GM13976 (cell line): Measurements from ENCODE around the gene MRPL51.

Source experiments
- DNase-seq: peaks from one replicate; pipeline ENCODE4 v3.0.0; 2012; ENCODE audit warnings: low spot score
- in situ Hi-C: fragments of 300-500 bp; cut with MboI; formaldehyde crosslinking; loops from one replicate; pipeline ENCODE4 v1.12.0; 2022; ENCODE audit warnings: low sequenced_read_pairs, mixed read lengths, inconsistent platforms; ENCODE audit not compliant: unreplicated experiment
- TF ChIP-seq, protein P1 (sequence below): IDR thresholded peaks from 2 replicates; pipeline ENCODE4 v1.5.1; 2012; ENCODE audit warnings: borderline replicate concordance, mild to moderate bottlenecking; ENCODE audit not compliant: insufficient read depth; ENCODE audit errors: extremely low read depth, missing control alignments, control extremely low read depth

Gene MRPL51

DNA sequence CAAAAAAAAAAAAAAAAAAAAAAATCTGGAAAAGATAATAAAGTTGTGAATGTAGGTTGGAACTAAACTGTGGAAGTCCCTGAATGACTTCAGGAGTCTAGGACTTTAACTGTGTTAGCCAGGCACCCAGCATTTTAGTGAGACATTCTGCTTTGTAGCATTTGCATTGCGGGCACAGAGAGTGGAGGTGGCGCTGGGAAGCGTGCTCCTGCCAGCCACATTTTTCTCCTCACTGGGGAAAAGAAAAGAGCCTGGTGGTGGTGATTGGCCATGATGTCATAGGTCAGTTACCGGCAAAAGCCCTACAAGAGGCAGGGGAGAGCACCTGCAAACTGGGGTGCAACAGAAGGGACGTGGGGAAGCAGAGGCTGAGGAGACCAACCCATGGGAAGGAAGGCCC, 31.6 kb upstream of the MRPL51 start:
- in situ Hi-C loops: no loop called here
- TF ChIP-seq, protein P1, sequence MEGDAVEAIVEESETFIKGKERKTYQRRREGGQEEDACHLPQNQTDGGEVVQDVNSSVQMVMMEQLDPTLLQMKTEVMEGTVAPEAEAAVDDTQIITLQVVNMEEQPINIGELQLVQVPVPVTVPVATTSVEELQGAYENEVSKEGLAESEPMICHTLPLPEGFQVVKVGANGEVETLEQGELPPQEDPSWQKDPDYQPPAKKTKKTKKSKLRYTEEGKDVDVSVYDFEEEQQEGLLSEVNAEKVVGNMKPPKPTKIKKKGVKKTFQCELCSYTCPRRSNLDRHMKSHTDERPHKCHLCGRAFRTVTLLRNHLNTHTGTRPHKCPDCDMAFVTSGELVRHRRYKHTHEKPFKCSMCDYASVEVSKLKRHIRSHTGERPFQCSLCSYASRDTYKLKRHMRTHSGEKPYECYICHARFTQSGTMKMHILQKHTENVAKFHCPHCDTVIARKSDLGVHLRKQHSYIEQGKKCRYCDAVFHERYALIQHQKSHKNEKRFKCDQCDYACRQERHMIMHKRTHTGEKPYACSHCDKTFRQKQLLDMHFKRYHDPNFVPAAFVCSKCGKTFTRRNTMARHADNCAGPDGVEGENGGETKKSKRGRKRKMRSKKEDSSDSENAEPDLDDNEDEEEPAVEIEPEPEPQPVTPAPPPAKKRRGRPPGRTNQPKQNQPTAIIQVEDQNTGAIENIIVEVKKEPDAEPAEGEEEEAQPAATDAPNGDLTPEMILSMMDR: no peak
- no peak for DNase-seq

GRCh38 chr12:6523708-6524107, 30.6 kb upstream of the MRPL51 start:
- DNase-seq: no peak
- in situ Hi-C loops: no loop called here
- TF ChIP-seq, protein P1: no peak

DNA sequence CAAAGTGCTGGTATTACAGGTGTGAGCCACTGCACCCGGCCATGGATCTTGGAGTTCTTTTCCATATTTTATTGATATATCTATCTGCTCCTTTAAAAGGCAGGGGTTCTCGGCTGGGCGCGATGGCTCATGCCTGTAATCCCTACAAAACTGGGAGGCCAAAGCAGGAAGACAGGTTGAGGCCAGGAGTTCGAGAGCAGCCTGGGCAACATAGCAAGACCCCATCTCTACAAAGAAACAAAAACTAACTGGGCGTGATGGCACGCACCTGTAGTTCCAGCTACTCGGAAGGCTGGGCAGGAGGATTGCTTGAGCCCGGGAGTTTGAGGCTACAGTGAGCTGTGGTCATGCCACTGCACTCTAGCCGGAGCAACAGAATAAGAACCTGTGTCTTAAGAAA, 29.1 kb upstream of the MRPL51 start:
- DNase-seq: no peak
- in situ Hi-C loops: no loop called here
- TF ChIP-seq, protein P1: no peak

GRCh38 chr12:6520186-6520585, 27.1 kb upstream of the MRPL51 start:
- no peak for DNase-seq
- in situ Hi-C loops: no loop called here
- TF ChIP-seq, protein P1: no peak

DNA sequence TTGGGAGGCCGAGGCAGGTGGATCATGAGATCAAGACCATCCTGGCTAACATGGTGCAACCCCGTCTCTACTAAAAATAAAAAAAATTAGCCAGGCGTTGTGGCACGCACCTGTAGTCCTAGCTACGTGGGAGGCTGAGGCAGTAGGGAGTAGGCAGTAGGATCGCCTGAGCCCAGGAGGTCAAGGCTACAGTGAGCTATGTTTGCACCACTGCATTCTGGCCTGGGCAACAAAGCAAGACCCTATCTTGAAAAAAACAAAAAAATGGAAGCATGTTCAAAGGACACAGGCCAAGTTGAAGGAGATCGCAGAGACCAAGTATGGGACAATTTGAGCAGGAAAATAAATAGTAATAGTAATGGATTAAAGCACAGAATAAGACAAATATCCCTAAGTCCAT, 15.0 kb upstream of the MRPL51 start:
- in situ Hi-C loops: no loop called here
- TF ChIP-seq, protein P1: no peak
- DNase-seq: no peak

DNA sequence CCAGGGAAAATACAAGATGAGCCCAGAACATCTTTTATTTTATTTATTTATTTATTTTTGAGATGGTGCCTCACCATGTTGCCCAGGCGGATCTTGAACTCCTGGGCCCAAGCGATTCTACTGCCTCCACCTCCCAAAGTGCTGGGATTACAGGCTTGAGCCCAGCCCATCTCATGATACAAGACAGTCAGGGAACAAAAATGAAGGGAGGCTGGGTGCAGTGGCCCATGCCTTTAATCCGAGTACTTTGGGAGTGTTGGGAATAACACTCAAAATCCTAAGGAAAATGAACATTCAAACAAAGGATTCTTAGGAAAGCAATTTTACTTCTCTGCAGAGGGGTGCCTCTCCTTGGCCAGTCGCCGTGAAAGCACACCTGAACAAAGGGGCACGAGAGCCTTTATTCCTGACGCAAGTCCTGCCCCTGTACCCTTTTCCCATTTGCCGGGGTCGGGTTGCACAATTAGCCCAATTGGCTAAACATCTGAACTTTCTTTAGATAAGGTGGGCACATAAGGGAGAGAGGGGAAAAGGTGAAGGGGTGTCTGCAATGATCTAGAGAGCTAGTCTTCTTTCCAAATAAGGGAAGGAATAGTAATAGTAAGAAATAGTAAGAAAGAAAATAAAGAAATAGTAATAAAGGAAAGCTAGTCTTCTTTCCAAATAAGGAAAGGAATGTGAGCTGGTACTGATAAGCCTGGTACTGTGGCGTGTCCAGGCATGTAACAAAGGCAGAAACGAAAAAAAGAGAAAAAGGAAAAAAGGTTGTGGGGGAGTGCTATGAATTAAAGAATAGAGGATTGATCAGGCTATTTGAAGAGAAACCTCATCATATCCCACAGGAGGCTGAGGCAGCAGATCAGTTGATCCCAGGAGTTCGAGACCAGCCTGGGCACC, 14.3 kb upstream of the MRPL51 start:
- no peak for DNase-seq
- in situ Hi-C loops: no loop called here
- TF ChIP-seq, protein P1: no peak
